GM13977 (cell line): ENCODE data around the gene CHRNA1.

ENCODE experiments used
- DNase-seq: peaks from one replicate; pipeline ENCODE4 v3.0.0; 2012; ENCODE audit warnings: low spot score
- in situ Hi-C: fragments of 300-500 bp; cut with MboI; formaldehyde crosslinking; loops from one replicate; pipeline ENCODE4 v1.12.0; 2022; ENCODE audit warnings: low sequenced_read_pairs, low pct_unique_long_range_greater_than_20kb, mixed read lengths, inconsistent platforms; ENCODE audit not compliant: unreplicated experiment
- TF ChIP-seq, protein P1 (sequence below): IDR thresholded peaks from 2 replicates; pipeline ENCODE4 v1.5.1; 2012; ENCODE audit warnings: mild to moderate bottlenecking, control low read depth; ENCODE audit not compliant: insufficient read depth; ENCODE audit errors: extremely low read depth, missing control alignments

Gene CHRNA1

DNA sequence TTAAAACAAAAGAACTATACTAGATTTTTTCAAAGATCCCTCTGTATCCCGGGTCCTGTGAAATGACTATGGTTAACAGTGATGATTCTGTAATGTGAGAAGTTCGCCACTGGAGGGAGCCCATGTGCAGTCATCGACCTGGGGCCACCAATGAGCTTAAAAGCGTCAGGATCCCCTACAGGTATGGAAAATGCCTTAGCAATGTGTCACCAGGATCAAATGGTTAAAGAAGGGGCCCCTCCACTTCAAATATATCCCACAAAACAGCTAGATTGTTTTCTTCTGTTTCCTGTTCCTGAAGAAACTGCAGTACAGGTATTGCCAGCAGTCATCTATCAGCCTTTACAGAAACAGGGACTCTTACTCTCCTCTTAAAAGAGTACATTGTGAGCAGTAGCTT is 15.3 kb downstream of the CHRNA1 start:
- TF ChIP-seq, protein P1, sequence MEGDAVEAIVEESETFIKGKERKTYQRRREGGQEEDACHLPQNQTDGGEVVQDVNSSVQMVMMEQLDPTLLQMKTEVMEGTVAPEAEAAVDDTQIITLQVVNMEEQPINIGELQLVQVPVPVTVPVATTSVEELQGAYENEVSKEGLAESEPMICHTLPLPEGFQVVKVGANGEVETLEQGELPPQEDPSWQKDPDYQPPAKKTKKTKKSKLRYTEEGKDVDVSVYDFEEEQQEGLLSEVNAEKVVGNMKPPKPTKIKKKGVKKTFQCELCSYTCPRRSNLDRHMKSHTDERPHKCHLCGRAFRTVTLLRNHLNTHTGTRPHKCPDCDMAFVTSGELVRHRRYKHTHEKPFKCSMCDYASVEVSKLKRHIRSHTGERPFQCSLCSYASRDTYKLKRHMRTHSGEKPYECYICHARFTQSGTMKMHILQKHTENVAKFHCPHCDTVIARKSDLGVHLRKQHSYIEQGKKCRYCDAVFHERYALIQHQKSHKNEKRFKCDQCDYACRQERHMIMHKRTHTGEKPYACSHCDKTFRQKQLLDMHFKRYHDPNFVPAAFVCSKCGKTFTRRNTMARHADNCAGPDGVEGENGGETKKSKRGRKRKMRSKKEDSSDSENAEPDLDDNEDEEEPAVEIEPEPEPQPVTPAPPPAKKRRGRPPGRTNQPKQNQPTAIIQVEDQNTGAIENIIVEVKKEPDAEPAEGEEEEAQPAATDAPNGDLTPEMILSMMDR = peak; percentile 76
- in situ Hi-C loops = no loop called here
- peak; percentile 43 for DNase-seq

DNA sequence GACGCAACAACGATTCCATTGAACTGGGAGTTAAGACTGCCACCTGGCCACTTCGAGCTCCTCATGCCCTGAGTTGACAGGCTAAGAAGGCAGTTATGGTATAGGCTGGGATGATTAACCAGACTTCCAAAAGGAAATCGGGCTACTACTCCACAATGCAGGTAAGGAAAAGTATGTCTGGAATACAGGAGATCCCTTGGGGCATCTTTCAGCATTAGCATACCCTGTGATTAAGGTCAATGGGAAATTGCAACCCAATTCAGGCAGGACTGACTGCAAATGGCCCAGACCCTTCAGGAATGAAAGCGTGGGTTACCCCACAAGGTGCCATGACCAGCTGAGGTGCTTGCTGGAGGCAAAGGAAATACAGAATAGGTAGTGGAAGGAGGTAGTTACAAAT is 19.1 kb downstream of the CHRNA1 start:
- no peak for DNase-seq
- in situ Hi-C loops = no loop called here
- TF ChIP-seq, protein P1 = no peak

DNA sequence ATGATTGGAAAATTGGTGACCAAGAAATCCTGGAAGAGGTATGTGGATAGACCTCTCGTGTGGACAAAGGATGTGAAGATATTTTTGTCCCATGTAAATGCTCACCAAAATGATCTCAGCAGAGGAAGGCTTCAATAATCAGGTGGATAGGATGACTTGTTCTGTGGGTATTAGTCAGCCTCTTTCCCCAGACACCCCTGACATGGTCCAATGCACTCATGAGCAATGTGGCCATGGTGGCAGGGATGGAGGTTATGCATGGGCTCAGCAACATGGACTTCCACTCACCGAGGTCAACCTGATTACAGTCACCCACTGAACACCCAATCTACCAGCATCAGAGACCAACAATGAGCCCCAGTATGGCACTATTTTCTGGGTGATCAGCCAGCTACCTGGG is 20.2 kb downstream of the CHRNA1 start:
- TF ChIP-seq, protein P1 = no peak
- no peak for DNase-seq
- in situ Hi-C loops = no loop called here

DNA sequence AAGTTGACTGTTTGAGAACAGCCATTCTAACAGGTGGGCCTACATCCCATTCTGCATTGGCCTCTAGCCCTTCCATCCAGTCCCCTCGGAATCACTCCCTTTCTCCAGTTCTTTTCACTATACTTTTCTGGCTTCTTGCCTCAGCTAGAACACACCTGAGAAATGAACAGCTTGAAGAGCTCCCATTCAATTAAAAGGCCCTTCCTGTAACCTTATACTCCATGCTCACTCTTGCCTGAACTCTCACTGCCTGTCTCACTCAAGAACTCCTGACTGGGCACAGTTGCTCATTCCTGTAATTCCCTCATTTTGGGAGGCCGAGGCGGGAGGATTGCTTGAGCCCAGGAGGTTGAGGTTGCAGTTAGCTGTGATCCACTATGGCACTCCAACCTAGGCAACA is 23.6 kb downstream of the CHRNA1 start:
- TF ChIP-seq, protein P1 = no peak
- DNase-seq = no peak
- in situ Hi-C loops = no loop called here

DNA sequence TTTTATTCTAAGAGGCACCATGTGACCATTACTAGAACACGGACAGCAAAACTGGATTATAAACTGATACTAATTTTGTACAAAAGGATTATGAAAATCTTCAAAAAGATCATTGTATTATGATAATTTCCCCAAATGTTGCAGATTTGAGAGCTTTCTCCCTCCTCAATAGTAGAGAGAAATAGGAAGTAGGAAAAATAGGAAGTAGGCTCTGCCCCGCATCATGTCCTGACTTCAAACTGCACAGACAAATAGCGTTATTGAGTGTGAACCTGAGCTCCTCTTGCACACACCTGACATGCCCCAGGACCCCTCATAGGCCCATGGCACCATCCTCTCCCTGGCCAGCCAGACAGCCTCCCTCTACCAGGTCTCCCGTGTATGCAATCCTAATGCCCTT is 25.4 kb downstream of the CHRNA1 start:
- in situ Hi-C loops = no loop called here
- DNase-seq = no peak
- TF ChIP-seq, protein P1 = no peak

DNA sequence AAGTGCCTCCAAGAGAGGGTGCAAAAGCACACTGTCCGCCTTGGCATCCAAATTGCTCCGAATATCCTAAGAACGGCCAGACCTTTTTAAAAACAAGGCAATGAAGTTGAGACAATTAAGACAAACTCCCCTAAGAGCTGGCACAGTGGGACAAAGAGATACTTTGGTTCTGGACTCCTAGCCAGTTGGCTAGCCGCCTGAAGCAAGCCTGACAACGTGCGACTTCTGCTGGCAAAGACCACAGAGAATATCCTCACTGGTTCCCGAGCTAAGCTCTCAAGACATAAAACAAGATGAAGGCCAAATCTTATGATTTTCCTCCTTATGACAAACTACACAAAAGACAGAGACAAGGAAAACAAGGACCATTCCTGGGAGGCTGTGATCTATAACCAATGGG is 32.7 kb downstream of the CHRNA1 start:
- TF ChIP-seq, protein P1 = no peak
- DNase-seq = no peak
- in situ Hi-C loops = no loop called here

DNA sequence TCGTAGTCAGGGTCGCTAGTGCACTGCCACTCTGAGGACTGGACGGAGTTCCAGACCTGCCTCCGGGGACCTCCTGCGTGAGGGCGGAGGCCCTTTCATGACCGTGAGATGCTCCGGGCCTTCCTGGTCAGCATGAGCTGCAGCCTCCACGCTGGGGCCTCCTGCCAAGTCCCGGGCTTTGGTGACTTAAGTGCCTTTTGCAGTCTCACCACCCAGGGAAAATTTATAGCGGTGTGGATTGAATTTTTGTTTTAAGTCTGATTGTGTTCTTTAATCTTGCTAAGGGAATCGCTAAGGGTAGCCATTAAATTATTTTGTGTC is 33.6 kb downstream of the CHRNA1 start:
- in situ Hi-C loops = no loop called here
- no peak for DNase-seq

More for the DNA sequence above, 33.6 kb downstream of the CHRNA1 start:
- TF ChIP-seq, protein P1 = no peak
